IPS DF 6.9 (cell line): ENCODE data around the gene ABLIM1.

Experiments
- DNase-seq: peaks from one replicate; pipeline ENCODE4 v3.0.0-alpha.2; 2013; ENCODE audit warnings: low read depth, low spot score
- H3K27ac ChIP-seq: one replicate; pipeline ENCODE4 v1.5.1; 2013; ENCODE audit warnings: low read length, control low read depth
- H3K27me3 ChIP-seq: 2 replicates; pipeline ENCODE4 v1.6.1; 2013; ENCODE audit warnings: mild to moderate bottlenecking, low read length; ENCODE audit not compliant: control insufficient read depth, insufficient read depth
- H3K36me3 ChIP-seq: 2 replicates; pipeline ENCODE4 v1.6.1; 2013; ENCODE audit warnings: low read length; ENCODE audit not compliant: control insufficient read depth, insufficient read depth
- H3K4me1 ChIP-seq: 2 replicates; pipeline ENCODE4 v1.6.1; 2013; ENCODE audit warnings: low read length; ENCODE audit not compliant: control insufficient read depth, insufficient read depth
- H3K4me3 ChIP-seq: 2 replicates; pipeline ENCODE4 v1.5.1; 2013; ENCODE audit warnings: mild to moderate bottlenecking, low read length
- H3K9me3 ChIP-seq: 2 replicates; pipeline ENCODE4 v1.6.1; 2013; ENCODE audit warnings: low read length, inconsistent platforms; ENCODE audit not compliant: control insufficient read depth, insufficient read depth
- WGBS: extraction: QIAGEN DNeasy Blood & Tissue Kit; methylation state at CpG from one replicate; pipeline ENCODE4 v1.1.7; 2013; ENCODE audit warnings: mixed read lengths, missing lambda C conversion rate; ENCODE audit not compliant: insufficient read length, insufficient coverage; 5-methylcytosine and 5-hydroxymethylcytosine counted together

The ABLIM1 gene

DNA sequence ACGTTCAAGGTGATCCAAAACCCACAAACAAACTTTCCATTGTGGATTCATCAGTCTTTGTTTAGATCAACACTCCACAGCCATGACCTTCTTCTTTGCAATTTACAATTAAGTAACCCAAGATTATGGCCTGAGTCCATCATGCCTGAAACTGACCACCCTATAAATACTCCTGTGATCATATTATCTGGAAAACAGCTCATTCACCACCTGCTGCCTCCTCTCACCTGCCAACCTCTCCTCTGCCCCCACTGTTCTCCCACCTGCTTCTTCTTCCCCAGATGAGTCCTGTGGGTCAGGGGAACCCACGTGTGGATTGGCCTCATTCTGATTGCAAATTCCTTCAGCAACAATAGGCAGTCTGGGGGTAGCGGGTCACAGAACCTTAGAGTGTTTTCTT lies 81.4 kb downstream of the ABLIM1 start:
- H3K4me3 ChIP-seq: no peak overlapping the region
- no peaks in the 10 kb centered on the region for H3K27me3 ChIP-seq
- H3K36me3 ChIP-seq: no peaks in the 10 kb centered on the region
- DNase-seq: no peak
- H3K27ac ChIP-seq: no peak overlapping the region
- H3K9me3 ChIP-seq: no peaks in the 10 kb centered on the region
- no CpG with 5 or more reads among the region's 3 CpGs for WGBS
- H3K4me1 ChIP-seq: no peaks in the 10 kb centered on the region

DNA sequence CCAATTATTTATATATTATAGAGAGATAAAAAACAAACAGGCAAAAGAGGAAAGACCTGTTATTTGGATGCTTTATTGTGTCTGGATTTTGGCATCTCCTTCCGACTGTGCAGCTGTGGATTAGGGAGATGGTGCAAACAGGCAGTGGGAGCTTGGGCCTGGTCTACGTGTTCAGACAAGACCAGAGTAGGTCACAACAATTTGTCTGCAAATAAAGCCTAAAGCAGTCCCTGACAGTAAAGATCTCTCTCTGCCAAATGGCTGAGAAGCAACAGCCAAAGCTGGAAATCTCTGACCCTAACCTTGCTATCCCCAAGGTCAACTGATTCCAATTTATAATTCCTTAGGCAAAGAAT lies 82.0 kb downstream of the ABLIM1 start:
- no peaks in the 10 kb centered on the region for H3K4me1 ChIP-seq
- no peak for DNase-seq
- H3K27ac ChIP-seq: no peak overlapping the region
- no peak overlapping the region for H3K4me3 ChIP-seq
- H3K27me3 ChIP-seq: no peaks in the 10 kb centered on the region
- no peaks in the 10 kb centered on the region for H3K36me3 ChIP-seq
- H3K9me3 ChIP-seq: no peaks in the 10 kb centered on the region
- WGBS: no CpG with 5 or more reads among the region's 2 CpGs

DNA sequence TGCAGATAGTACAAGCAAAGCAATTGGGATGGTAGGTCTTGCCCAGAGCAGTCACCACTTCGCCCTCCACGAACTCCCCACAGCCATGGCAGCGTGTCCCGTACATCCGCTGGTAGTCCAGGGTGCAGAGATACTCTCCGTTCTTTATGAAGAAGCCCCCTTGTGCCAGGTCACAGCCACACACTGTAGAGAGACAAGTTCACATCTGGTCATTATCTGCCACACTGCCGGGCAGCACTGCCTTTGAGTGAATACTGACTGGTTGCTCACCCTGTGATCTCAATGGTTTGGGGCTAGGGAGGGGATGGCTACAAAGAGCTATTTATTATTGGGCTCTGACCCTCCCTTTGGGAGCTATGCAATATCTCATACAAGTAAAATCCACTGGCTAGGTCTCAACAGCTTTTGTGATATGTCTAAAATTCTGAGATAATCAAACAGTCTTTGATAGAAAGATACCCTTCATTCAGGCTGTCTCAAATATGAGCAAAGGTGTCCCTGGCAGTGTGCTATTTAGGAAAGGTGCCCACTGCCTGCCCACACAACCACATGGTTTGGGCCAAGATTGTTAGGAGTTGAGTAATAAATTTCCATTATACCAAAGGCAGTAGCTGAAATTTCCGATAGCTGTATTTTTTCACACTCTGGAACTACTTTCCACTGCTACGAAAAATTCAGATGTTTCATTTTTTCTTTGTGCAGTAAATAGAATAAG lies 82.5 kb downstream of the ABLIM1 start:
- no peaks in the 10 kb centered on the region for H3K4me1 ChIP-seq
- WGBS: no CpG with 5 or more reads among the region's 9 CpGs
- H3K4me3 ChIP-seq: no peak overlapping the region
- no peaks in the 10 kb centered on the region for H3K27me3 ChIP-seq
- no peak overlapping the region for H3K27ac ChIP-seq
- H3K9me3 ChIP-seq: no peaks in the 10 kb centered on the region
- DNase-seq: no peak
- no peaks in the 10 kb centered on the region for H3K36me3 ChIP-seq

DNA sequence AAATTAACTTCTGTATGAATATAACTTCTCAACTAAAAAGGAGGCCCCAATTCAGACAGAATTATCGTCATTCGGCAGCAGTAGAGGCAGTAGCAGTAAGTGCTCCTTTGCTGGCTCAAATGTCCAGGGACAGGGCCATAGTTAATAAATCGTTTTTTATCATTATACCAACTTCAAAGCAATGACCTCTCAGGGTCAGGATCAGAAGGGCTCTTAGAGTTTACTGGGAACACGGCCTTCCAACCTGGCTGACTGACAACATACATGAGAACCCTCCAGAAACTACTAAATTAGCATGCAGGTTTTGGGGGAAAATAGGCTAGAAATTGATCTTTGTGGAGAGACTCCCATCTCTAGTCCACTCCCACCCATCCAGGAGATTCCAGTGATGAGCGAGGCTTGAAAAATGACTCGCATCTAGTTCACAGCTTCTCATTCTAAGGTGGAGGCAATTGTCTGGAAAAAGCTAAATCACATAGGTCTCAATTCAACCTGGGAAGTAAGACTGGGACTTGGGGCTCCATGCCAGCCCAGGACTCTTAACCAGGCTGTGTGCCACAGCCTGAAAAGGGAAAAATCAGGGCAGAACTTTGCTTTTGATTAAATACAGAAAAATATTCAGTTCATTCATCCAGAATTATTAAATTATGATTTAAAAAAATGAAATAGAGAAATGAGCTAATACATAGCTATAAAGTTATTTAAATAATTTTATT lies 84.6 kb downstream of the ABLIM1 start:
- Histone ChIP-seq H3K27me3 (no peaks in the 10 kb centered on the region), H3K36me3 (no peaks in the 10 kb centered on the region), H3K27ac (no peak overlapping the region), H3K9me3 (no peaks in the 10 kb centered on the region), H3K4me3 (no peak overlapping the region), H3K4me1 (no peaks in the 10 kb centered on the region)
- no CpG with 5 or more reads among the region's 6 CpGs for WGBS
- DNase-seq: no peak

DNA sequence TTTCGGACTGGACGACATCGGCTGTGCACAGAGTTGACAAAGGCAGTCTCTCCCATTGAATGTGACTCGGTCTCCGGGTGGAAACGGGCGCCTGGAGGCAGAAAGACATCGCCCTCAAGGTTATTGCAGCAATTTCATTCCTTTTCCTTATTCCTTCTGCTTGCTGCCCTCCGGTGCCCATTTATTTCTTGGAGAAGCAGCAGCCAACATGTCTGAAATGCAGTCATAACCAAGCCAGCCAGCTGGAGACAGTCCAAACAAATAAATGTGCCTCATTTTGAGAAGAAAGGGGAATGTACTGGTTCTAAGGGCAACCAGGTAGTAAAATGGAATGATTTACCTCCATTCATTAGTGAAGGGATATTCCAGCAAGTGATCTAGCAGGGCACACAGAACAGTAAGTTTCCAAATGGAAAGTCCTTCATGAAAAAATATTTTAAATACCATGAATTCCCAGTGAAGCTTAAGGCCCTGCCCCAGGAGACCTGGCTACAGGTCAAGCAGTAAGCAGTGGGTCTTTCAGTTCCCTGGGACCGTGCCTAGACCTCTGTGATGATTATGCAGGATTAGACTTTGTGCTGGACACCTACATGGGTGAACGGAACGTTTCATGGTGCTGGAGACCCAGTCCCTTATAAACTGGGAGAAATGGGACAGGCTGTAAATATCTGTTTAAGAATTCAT lies 86.6 kb downstream of the ABLIM1 start:
- Histone ChIP-seq H3K27ac (no peak overlapping the region), H3K4me1 (no peaks in the 10 kb centered on the region), H3K36me3 (no peaks in the 10 kb centered on the region), H3K27me3 (no peaks in the 10 kb centered on the region), H3K9me3 (no peaks in the 10 kb centered on the region), H3K4me3 (no peak overlapping the region)
- no CpG with 5 or more reads among the region's 12 CpGs for WGBS
- no peak for DNase-seq

DNA sequence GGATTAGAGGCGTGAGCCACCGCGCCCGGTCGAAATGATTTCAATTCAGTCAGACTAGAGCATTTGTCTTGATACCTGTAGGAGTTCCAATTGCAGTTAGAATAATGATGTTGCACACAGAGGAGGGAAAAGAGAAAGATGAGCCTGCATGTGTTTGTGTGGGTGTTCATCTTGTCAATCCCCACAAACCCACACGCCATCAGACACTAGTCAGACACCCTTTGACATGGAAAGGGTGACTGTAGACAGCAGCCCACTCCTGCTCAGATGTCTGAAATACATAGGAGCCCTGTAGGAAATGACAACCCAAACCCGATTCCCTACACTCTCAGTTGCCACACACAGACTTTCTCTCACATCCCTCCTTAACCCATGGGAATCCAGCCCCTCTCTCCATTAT lies 92.0 kb downstream of the ABLIM1 start:
- no peaks in the 10 kb centered on the region; the same call in 1 of the 2 replicates for H3K27me3 ChIP-seq
- H3K36me3 ChIP-seq: no peaks in the 10 kb centered on the region
- no peak overlapping the region for H3K27ac ChIP-seq
- WGBS: no CpG with 5 or more reads among the region's 7 CpGs
- H3K4me3 ChIP-seq: no peak overlapping the region
- H3K9me3 ChIP-seq: no peaks in the 10 kb centered on the region
- no peaks in the 10 kb centered on the region for H3K4me1 ChIP-seq
- no peak for DNase-seq

DNA sequence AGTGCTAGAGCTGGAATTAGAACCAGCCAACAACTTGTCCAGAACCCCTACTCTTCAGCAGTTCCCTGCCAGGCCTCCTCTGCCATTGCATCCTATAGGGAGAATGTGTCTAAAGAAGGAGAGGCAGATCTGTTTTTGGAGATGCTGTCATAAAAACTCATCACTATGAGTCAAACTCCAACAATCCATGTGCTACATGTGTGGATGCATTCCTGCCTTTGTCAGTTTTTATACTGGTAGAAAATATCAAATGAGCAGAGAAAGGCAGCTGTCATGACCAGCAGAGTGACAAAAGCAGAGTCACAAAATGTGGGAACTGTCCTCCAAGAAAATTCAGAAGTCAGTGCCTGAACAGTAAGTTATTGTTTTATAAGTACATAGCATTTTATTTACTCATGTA lies 93.0 kb downstream of the ABLIM1 start:
- DNase-seq: no peak
- no peak overlapping the region for H3K27ac ChIP-seq

DNA sequence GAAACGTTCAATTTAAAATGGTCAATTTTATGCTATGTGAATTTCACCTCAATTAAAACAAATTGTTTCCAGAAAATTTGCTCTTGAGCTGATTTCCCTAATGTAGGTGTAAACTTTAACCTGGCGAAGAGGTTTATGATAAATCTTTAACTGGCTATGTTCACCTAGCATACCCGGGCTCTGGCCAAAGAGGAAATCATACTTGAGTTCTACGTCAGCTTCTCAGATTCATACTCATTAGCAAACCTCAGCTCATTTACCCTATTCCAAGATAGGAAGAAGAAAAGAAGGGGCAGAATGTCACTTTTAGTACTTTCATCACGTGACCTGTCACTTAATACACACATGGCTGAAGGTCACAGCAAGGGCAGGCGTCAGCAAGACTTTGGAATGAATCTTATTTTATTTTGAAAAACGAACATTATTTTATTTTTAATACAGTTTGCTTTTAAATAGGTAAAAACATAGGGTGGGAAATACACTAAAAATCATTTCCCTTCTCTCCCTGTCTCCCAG lies 97.0 kb downstream of the ABLIM1 start:
- no peak for DNase-seq
- no peak overlapping the region for H3K4me3 ChIP-seq
- no peak overlapping the region for H3K27ac ChIP-seq
- H3K4me1 ChIP-seq: no peaks in the 10 kb centered on the region
- H3K9me3 ChIP-seq: no peaks in the 10 kb centered on the region
- H3K27me3 ChIP-seq: no peaks in the 10 kb centered on the region; the same call in 1 of the 2 replicates
- no CpG with 5 or more reads among the region's 7 CpGs for WGBS
- no peaks in the 10 kb centered on the region for H3K36me3 ChIP-seq

More for the DNA sequence above, 93.0 kb downstream of the ABLIM1 start:
- H3K9me3 ChIP-seq: no peaks in the 10 kb centered on the region
- H3K27me3 ChIP-seq: no peaks in the 10 kb centered on the region; the same call in 1 of the 2 replicates
- no peaks in the 10 kb centered on the region for H3K4me1 ChIP-seq
- no peak overlapping the region for H3K4me3 ChIP-seq
- H3K36me3 ChIP-seq: no peaks in the 10 kb centered on the region

DNA sequence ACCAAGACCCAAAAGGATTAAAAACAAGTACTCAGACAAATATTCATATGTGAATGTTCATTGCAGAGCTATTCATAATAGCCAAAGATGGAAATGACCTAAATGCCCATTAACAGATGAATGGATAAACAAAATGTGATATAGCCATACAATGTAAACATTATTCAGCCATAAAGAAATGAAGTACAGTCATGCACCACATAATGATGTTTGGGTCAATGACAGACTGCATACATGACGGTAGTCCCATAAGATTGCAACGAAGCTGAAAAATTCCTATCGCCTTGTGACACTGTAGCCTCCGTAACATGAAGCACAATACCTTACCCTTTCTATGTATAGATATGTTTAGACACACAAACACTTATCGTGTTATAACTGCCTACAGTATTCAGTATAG lies 97.9 kb downstream of the ABLIM1 start:
- no CpG with 5 or more reads among the region's 5 CpGs for WGBS
- Histone ChIP-seq H3K4me1 (no peaks in the 10 kb centered on the region), H3K27me3 (no peaks in the 10 kb centered on the region; the same call in 1 of the 2 replicates), H3K4me3 (no peak overlapping the region), H3K9me3 (no peaks in the 10 kb centered on the region), H3K36me3 (no peaks in the 10 kb centered on the region), H3K27ac (no peak overlapping the region)
- no peak for DNase-seq

DNA sequence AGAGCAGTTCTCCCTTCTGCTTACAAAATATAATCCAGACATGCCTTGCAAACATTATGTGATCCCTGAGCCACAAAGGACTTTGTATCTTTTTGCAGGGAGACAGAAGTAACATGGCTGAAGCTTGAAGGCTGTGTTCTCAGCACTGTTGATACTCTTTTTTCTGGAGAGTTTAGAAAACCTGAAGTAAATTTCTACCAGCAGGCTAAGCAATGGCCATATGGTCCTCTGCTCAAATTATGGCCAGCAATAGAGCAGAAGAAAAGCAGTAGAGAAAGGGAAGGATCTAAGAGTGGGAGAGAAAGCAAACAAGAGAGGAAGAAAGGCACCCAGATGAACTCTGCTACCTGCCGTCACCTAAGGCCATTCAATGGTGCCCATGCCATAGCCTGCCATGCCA lies 98.4 kb downstream of the ABLIM1 start:
- no peaks in the 10 kb centered on the region for H3K36me3 ChIP-seq
- no peaks in the 10 kb centered on the region; the same call in 1 of the 2 replicates for H3K27me3 ChIP-seq
- H3K9me3 ChIP-seq: no peaks in the 10 kb centered on the region
- no peak for DNase-seq
- H3K27ac ChIP-seq: no peak overlapping the region
- H3K4me1 ChIP-seq: no peaks in the 10 kb centered on the region
- WGBS: no CpG with 5 or more reads among the region's 1 CpG
- H3K4me3 ChIP-seq: no peak overlapping the region
